Skeletal muscle tissue (tissue), 4 donors: ENCODE results near the gene GRM7. TPM values are rescaled to one million over a fixed set of nuclear protein-coding genes. Genes with fewer than 3 reads are reported as not detected.

ENCODE experiments used
- H3K27ac ChIP-seq: one replicate; pipeline ENCODE4 v1.7.0; 2013; ENCODE audit warnings: mild to moderate bottlenecking, low read depth, low read length, inconsistent platforms
- H3K27me3 ChIP-seq, 3 donors: one replicate each; pipeline ENCODE4 v1.7.0; 2013; ENCODE audit warnings: low read length in 3 of 3; ENCODE audit not compliant: control insufficient read depth in 3 of 3, insufficient read depth in 3 of 3
- H3K36me3 ChIP-seq, 3 donors: one replicate each; pipeline ENCODE4 v1.7.0; 2013; ENCODE audit warnings: low read length in 3 of 3; ENCODE audit not compliant: control insufficient read depth in 3 of 3, insufficient read depth in 3 of 3
- H3K4me1 ChIP-seq, 3 donors: one replicate each; pipeline ENCODE4 v1.7.0; 2013; ENCODE audit warnings: low read length in 3 of 3, mild to moderate bottlenecking in 3 of 3; ENCODE audit not compliant: control insufficient read depth in 3 of 3, insufficient read depth in 3 of 3
- H3K4me3 ChIP-seq, 3 donors: one replicate each; pipeline ENCODE4 v1.7.0; 2013; ENCODE audit warnings: low read length in 3 of 3
- H3K9ac ChIP-seq, 3 donors: one replicate each; pipeline ENCODE4 v1.7.0; 2013; ENCODE audit warnings: low read length in 3 of 3, mild to moderate bottlenecking in 3 of 3, moderate library complexity in 2 of 3, low read depth in 1 of 3
- H3K9me3 ChIP-seq, 3 donors: one replicate each; pipeline ENCODE4 v1.7.0; 2013; ENCODE audit warnings: low read length in 3 of 3; ENCODE audit not compliant: control insufficient read depth in 3 of 3
- total RNA-seq: library from RNA; depleted of rRNA; stranded (reverse); fragments of >200 nt; gene quantifications from one replicate; pipeline ENCODE4 v1.2.3, GENCODE V29; 2014
- donor health status: Osteomylitis.

GRM7 gene
- total RNA-seq, 1 donor from 2014 or later, result 1.0 TPM

DNA sequence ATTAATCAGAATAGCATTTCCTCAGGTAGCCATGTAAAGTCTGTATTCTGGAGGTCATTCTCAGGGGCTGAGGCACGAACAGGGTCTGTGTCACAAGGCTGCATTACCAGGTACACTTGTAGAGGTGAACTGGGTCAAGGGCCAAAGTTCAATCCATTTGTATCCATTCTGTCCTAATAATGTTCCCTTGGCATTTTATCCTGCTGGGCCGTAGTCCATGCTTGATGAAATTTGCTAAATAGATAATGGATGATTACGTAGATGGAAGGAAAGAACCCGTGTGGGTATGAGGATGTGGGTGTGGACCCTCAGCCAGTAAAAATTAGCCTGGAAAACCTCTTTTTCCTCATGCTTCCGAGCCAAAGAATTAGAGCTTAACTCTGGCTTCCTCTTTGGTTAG lies 785.9 kb downstream of the GRM7 start:
- no peaks in the 10 kb centered on the region for H3K36me3 ChIP-seq
- H3K27ac ChIP-seq, result no peak overlapping the region
- no peak overlapping the region for H3K4me3 ChIP-seq
- H3K4me1 ChIP-seq, result no peaks in the 10 kb centered on the region
- H3K9me3 ChIP-seq, result no peaks in the 10 kb centered on the region
- H3K27me3 ChIP-seq, result no peaks in the 10 kb centered on the region
- H3K9ac ChIP-seq, result no peak overlapping the region

DNA sequence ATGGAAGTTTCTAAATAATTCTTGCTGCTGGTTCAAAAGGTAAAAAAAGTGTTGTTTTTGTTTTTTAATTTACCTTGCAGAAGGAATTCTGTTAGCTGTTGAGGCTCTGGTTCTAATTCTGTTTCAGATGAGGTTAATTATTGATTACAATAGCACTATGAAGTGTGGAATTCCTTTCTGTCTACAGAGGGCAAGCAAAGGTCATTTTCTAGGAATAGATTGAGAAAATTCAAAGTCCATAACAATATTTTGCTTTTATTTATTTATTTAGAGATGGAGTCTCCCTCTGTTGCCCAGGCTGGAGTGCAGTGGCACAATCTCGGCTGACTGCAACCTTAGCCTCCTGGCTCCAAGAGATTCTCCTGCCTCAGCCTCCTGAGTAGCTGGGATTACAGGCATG lies 789.6 kb downstream of the GRM7 start:
- no peaks in the 10 kb centered on the region for H3K36me3 ChIP-seq
- no peaks in the 10 kb centered on the region for H3K9me3 ChIP-seq
- no peaks in the 10 kb centered on the region for H3K27me3 ChIP-seq
- H3K4me3 ChIP-seq, result no peak overlapping the region
- no peak overlapping the region for H3K9ac ChIP-seq
- no peaks in the 10 kb centered on the region for H3K4me1 ChIP-seq
- no peak overlapping the region for H3K27ac ChIP-seq

- no peaks in the 10 kb centered on the region for H3K9me3 ChIP-seq
- H3K9ac ChIP-seq, result no peak overlapping the region
- H3K27ac ChIP-seq, result no peak overlapping the region
- no peak overlapping the region for H3K4me3 ChIP-seq
- no peaks in the 10 kb centered on the region for H3K36me3 ChIP-seq
- no peaks in the 10 kb centered on the region for H3K4me1 ChIP-seq
- H3K27me3 ChIP-seq, result no peaks in the 10 kb centered on the region
Observed at GRCh38 chr3:7651274-7651673, 790.4 kb downstream of the GRM7 start.

- Histone ChIP-seq H3K9me3 (no peaks in the 10 kb centered on the region), H3K36me3 (no peaks in the 10 kb centered on the region), H3K9ac (no peak overlapping the region), H3K4me3 (no peak overlapping the region), H3K27ac (no peak overlapping the region), H3K27me3 (no peaks in the 10 kb centered on the region), H3K4me1 (no peaks in the 10 kb centered on the region)
Observed at GRCh38 chr3:7657214-7658112, 796.5 kb downstream of the GRM7 start.

GRCh38 chr3:7658294-7658693 lies 797.4 kb downstream of the GRM7 start:
- no peak overlapping the region for H3K27ac ChIP-seq

GRCh38 chr3:7659079-7659478 lies 798.2 kb downstream of the GRM7 start:
- H3K27me3 ChIP-seq, result no peaks in the 10 kb centered on the region
- no peaks in the 10 kb centered on the region for H3K36me3 ChIP-seq
- no peak overlapping the region for H3K4me3 ChIP-seq
- H3K9me3 ChIP-seq, result peaks cover 0 to 2% (median 0%) of the 10 kb centered on the region in 3 donors
- H3K9ac ChIP-seq, result no peak overlapping the region
- H3K27ac ChIP-seq, result no peak overlapping the region
- H3K4me1 ChIP-seq, result no peaks in the 10 kb centered on the region

More at GRCh38 chr3:7658294-7658693, 797.4 kb downstream of the GRM7 start:
- no peak overlapping the region for H3K9ac ChIP-seq
- no peaks in the 10 kb centered on the region for H3K4me1 ChIP-seq
- no peaks in the 10 kb centered on the region for H3K27me3 ChIP-seq
- H3K36me3 ChIP-seq, result no peaks in the 10 kb centered on the region
- H3K9me3 ChIP-seq, result peaks cover 0 to 2% (median 0%) of the 10 kb centered on the region in 3 donors
- H3K4me3 ChIP-seq, result no peak overlapping the region

DNA sequence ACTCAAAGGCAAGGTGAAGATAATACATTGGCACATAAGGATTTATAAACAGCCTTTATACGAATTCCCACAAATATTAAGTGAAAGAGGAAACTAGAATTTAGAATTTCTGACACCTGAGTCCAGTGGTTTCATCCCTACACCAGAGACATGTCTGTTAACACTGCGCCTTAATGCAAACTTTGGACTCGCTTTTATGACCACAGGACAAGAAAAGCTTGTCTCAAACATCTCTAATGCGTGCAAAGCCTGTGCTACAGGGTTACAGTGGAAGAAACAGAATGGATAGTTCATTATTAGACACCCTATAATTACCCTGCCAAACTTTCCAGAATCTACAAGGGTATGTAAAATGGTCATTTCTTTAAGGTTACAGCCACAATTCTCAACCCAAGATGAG lies 802.9 kb downstream of the GRM7 start:
- Histone ChIP-seq H3K9me3 (peaks cover 0 to 2% (median 0%) of the 10 kb centered on the region in 3 donors), H3K36me3 (no peaks in the 10 kb centered on the region), H3K9ac (no peak overlapping the region), H3K4me1 (no peaks in the 10 kb centered on the region), H3K27me3 (no peaks in the 10 kb centered on the region), H3K27ac (no peak overlapping the region), H3K4me3 (no peak overlapping the region)

- H3K27me3 ChIP-seq, result no peaks in the 10 kb centered on the region
- no peaks in the 10 kb centered on the region for H3K36me3 ChIP-seq
- no peak overlapping the region for H3K27ac ChIP-seq
- H3K9me3 ChIP-seq, result peaks cover 0 to 2% (median 0%) of the 10 kb centered on the region in 3 donors
- H3K4me1 ChIP-seq, result no peaks in the 10 kb centered on the region
- H3K4me3 ChIP-seq, result no peak overlapping the region
- H3K9ac ChIP-seq, result no peak overlapping the region
Observed at GRCh38 chr3:7667774-7668173, 806.9 kb downstream of the GRM7 start.

- Histone ChIP-seq H3K9ac (no peak overlapping the region), H3K4me1 (no peaks in the 10 kb centered on the region), H3K27ac (no peak overlapping the region), H3K36me3 (no peaks in the 10 kb centered on the region), H3K4me3 (no peak overlapping the region), H3K27me3 (no peaks in the 10 kb centered on the region), H3K9me3 (no peaks in the 10 kb centered on the region)
Observed at GRCh38 chr3:7669641-7670040, 808.7 kb downstream of the GRM7 start.

DNA sequence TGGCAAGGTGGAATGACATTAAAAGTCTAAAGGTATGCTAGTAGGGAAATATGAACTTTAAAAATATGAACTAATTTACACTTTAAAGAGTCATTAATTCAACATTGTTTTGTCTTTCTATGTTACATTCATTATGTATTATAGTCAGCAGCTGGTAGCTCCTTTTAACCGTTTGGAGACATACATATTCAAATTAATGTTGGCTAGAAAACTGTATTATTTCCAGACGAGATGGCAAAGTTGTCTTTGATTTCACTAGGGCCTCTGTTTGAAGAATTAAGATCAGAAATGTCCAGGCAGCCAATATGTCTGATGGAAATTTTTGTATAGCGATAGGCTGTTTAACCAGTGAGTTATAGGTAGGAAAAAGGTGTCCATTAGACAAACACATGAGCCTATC lies 817.6 kb downstream of the GRM7 start:
- Histone ChIP-seq H3K4me3 (no peak overlapping the region), H3K4me1 (no peaks in the 10 kb centered on the region), H3K27me3 (no peaks in the 10 kb centered on the region), H3K36me3 (no peaks in the 10 kb centered on the region), H3K9me3 (no peaks in the 10 kb centered on the region), H3K9ac (no peak overlapping the region), H3K27ac (no peak overlapping the region)
